PFSK-1 (cell line): Measurements from ENCODE around the gene KRTAP10-3.

ENCODE experiments used
- POLR2AphosphoS5 ChIP-seq: IDR thresholded peaks from 2 replicates; pipeline ENCODE4 v1.6.1; 2012; ENCODE audit warnings: low read depth, mild to moderate bottlenecking, control low read depth, low read length, moderate library complexity
- SIN3A ChIP-seq: IDR thresholded peaks from 2 replicates; pipeline ENCODE4 v1.6.1; 2012; ENCODE audit warnings: mild to moderate bottlenecking, low read length, moderate library complexity, borderline replicate concordance; ENCODE audit not compliant: insufficient read depth
- TF ChIP-seq, protein P1 (sequence below), 2 experiments: IDR thresholded peaks; 2 replicates each; pipeline versions ENCODE4 v1.6.1 to v1.8.0; 2011 to 2012; ENCODE audit warnings: low read depth in 2 of 2, low read length in 2 of 2, control low read depth in 1 of 2, inconsistent platforms in 1 of 2, mild to moderate bottlenecking in 1 of 2, moderate library complexity in 1 of 2; ENCODE audit not compliant: insufficient read depth in 1 of 2

GRCh38 chr21:44589586-44590305, 31.2 kb upstream of the KRTAP10-3 start:
- TF ChIP-seq, protein P1, sequence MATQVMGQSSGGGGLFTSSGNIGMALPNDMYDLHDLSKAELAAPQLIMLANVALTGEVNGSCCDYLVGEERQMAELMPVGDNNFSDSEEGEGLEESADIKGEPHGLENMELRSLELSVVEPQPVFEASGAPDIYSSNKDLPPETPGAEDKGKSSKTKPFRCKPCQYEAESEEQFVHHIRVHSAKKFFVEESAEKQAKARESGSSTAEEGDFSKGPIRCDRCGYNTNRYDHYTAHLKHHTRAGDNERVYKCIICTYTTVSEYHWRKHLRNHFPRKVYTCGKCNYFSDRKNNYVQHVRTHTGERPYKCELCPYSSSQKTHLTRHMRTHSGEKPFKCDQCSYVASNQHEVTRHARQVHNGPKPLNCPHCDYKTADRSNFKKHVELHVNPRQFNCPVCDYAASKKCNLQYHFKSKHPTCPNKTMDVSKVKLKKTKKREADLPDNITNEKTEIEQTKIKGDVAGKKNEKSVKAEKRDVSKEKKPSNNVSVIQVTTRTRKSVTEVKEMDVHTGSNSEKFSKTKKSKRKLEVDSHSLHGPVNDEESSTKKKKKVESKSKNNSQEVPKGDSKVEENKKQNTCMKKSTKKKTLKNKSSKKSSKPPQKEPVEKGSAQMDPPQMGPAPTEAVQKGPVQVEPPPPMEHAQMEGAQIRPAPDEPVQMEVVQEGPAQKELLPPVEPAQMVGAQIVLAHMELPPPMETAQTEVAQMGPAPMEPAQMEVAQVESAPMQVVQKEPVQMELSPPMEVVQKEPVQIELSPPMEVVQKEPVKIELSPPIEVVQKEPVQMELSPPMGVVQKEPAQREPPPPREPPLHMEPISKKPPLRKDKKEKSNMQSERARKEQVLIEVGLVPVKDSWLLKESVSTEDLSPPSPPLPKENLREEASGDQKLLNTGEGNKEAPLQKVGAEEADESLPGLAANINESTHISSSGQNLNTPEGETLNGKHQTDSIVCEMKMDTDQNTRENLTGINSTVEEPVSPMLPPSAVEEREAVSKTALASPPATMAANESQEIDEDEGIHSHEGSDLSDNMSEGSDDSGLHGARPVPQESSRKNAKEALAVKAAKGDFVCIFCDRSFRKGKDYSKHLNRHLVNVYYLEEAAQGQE (IDR thresholded peaks at IDR 0.05; ENCODE audit: insufficient read depth in 1 of 2, low read depth in 2 of 2, low read length in 2 of 2), result no peak
- TF ChIP-seq POLR2AphosphoS5 (no peak), SIN3A (no peak)
